HG03469 (cell line): ENCODE results near the gene IGIP.
A peak's percentile ranks its signal among the peaks of the same experiment; 100 is the strongest.
"Not testable (repeated sequence)": the region's sequence is repeated elsewhere in the genome, so short reads cannot be mapped to it uniquely, and the experiment has no call there.

Experiments used
- ATAC-seq: cut with Tn5 transposase; IDR thresholded peaks from one replicate; pipeline ENCODE4 v1.9.1; 2021; ENCODE audit warnings: mild to moderate bottlenecking, moderate library complexity, moderate number of reproducible peaks; ENCODE audit not compliant: unreplicated experiment

IGIP gene

DNA sequence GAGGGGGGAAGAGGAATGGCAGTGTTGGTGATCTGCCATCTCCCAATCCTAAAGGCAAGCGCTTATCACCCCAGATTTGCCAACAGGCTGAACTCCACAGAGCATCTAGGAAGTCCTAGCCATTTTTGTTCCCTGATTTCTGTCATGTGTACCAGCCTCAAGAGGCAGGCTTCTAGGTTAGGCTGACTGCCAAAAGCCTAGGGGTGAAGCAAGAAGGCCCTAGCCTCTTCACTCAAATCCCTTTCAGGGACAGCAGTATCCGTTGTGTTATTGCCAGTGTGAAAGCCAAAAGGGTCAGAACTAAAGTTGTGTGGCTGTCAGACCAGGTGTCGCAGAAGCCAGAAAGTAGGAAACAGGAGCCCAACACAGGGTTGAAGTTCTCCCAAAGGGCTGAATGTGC lies 14.7 kb downstream of the IGIP start:
- ATAC-seq: no peak

DNA sequence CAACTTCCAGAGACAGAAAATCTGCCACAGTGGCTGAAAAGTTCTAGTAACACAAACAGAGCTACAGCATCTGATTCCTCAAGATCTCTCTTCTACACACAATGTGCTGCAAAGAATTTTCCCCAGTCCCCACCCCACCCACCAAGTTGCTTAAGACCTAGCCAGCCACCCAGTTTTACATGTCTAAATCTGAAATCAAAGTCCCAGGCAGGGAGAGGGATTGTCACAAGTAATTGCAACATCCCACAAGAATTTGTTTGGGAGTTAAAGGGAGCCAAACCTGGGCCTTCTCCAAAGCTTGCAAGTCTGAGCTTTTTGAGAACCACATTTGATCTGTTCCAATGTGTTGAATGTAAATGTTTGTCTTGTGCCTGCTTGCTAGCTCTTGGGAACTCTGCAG lies 15.5 kb downstream of the IGIP start:
- ATAC-seq: no peak

DNA sequence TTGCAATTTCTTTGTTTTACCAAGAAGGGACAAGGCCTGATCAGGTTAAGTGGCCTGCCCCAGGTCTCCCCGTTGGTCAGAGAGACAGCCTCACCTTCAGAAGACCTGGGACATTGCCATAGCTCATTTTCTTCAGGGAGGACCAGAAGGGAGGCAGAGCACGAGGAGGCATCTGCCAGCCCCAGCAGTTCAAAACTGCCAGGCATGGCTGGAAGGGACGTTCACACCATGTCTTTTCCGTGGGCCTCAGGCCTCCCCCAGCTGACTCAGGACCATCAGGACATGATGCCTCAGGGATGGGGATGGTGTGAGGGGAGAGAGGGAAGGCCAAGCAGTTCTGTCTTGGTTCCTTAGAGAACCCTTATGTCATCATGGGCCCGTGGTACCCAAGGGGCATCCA lies 16.5 kb downstream of the IGIP start:
- ATAC-seq: no peak

DNA sequence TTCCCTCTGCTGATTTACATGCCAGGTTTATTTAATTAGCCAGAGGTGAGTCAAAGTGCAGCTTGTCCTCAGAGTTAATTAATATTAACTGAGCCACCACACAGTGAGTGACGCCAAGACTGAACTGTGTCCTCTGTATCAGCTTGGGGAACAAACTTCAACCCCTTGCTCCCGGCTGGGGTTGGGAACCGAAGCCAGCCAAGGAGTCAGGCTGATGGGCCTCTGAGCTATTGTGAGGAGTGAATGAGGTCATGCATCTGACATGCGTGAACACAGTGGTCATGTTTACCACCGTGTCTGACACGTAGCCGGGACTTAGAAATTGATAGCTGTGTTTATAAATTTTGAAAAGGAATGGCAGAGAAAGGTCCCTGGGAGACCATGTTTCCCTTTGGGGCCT lies 17.1 kb downstream of the IGIP start:
- ATAC-seq: no peak

DNA sequence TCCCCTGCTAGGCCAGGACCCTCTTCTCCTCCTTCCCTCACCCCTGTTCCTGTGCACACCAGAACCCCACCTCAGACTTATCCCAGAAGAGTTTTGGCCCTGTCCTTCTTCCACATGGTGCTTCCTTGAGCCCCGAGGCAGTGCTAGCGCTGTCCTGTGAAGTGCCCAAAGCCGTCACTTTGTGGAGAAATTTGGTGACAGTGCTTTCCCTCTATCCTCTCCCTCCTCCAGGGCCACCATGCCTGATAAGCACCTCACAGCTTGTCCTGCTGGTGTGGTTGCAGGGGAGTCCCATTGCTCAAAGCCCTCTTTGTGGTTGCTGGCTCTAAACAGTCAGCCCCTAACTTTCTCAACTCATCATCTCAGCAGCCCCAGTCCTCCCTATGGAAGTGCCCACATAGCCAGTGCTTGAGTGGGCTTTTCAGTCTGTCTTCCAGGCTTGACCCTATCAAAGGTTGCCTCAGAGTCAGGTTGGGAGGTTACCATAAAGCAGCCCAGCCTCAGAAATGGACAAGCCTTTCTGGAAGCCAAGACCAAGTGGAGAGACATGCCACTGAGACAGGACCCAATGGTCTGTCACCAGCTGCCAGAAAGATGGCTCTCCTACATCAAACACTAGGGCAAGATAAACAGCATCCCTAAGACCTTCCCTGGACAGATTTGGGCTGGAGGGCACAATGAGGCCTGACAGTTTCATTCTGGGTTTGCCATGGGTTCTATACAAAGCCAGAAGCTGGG lies 18.0 kb downstream of the IGIP start:
- ATAC-seq: no peak

DNA sequence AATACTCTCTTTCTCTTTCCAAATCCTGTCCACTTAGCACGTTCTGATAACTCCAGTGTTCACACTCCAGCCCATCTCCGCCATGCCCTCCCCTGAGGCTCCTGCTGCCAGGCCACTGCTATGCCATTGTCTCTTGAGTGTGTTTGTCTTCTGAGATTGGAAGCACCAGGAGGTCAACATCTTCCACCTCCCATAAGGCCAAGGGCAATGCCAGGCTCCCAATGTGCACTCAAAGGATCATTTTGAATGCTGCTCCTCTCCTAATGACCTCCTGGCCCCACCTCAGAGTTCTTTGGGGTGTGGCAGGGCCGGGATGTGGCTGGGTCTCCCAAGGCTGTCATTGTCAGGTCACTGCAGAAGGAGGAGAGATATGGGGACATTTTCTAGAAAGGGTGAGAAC lies 19.5 kb downstream of the IGIP start:
- ATAC-seq: no peak

DNA sequence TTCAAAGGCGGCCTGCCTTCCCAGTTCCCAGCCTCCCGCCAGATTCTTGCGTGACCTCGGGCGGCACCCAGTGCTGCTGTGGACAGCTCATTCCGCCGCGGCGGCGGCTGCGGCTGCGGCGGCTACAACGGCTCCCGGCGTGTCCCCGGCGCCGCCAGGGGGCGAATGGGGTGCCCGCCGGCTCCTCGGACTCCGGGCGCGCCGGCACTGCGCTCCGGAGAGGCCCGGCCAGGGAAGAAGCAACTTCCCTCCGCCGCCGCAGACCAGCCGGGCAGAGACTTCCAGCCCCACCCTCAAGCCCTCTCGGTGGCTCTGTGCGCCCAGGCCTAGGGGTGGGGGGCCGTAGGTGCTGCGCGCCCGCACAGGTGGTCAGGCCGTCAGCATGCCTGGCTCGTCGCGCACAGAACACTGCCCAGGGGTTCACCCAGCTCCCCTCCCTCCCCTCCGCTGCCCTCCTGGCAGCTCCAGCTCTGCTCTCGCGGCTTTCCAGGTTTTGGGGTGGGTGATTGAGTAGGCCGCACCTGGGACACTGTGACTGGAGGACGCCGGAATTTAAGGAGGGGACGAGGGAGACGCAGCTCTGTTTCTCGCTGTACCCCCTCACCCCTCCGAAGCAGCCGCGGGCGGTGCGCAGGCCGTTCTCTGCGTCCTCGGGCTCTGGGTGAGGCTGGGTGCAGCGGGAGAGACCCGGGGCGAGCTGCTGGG lies 20.2 kb downstream of the IGIP start:
- no peak for ATAC-seq

DNA sequence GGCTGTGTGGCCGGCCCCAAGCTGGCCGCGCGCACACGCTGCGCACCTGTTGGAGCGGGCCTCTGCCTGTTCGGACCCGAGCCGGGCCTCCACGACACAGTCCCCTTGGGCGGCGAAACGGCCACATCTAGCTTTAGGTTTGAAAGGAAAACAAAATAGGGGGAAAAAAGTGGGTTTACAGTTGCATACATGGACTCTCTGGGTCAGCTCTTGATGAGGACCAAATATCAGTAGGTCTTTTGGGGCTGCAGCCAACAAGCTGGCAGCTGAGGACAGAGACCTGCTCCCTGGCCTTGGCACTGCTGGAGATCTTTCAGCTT lies 20.7 kb downstream of the IGIP start:
- no peak for ATAC-seq

DNA sequence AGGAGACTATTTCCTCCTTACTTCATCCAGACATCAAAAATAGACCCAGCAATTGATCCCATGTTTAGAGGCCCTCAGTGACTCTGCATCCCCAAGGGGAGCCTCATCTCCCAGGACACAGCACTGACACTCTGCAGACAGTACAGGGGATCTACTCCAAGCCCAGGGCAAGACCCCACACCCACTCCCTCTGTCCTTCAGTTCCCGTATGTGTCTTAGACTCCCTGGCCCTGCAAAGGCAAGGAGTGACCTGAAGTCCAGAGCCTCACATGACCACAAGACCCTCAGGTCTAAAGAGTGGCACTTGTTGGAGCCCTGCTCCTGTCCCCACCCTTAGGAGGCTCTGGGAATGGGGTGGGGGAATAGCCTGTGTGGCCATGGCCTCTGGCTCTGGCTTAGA lies 21.7 kb downstream of the IGIP start:
- ATAC-seq: no peak

DNA sequence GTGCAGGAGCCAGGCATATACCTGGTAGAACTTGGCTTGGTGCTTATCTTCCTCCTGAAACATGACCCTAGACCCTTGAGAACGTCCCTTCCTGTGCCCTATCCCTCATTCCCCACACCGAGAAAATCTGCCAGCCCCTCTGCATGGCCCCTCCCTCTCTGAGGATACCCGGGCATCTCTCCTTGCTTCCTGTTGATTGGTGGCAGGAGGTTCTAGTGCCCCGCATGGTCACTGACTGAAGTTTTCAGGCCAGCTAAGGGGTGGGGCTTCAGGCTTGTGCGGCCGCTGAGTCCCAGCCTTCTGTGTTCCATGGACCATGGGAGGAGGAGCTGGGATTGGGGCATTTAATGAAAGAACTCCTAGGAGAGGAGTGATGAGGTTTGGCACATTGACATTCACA lies 22.8 kb downstream of the IGIP start:
- ATAC-seq: no peak

DNA sequence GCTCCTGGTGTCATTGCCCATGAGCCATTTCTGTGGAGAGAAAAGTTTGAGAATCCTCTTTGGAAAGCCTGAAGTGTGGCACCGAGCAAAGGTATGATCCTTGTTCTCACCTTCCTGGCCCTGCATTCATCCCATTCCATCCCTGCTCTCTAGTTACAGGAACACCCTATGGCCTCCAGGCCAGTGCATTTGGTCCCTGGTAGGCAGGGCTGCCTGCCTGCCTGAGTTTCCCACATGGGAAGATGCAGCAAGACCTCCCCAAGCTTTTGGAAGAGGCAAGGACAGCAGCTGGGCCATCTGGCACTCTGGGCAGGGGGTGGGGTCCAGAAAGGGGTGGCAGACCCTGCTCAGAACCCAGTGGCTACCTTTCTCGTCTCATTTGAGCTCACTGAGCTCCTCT lies 24.5 kb downstream of the IGIP start:
- no peak for ATAC-seq

DNA sequence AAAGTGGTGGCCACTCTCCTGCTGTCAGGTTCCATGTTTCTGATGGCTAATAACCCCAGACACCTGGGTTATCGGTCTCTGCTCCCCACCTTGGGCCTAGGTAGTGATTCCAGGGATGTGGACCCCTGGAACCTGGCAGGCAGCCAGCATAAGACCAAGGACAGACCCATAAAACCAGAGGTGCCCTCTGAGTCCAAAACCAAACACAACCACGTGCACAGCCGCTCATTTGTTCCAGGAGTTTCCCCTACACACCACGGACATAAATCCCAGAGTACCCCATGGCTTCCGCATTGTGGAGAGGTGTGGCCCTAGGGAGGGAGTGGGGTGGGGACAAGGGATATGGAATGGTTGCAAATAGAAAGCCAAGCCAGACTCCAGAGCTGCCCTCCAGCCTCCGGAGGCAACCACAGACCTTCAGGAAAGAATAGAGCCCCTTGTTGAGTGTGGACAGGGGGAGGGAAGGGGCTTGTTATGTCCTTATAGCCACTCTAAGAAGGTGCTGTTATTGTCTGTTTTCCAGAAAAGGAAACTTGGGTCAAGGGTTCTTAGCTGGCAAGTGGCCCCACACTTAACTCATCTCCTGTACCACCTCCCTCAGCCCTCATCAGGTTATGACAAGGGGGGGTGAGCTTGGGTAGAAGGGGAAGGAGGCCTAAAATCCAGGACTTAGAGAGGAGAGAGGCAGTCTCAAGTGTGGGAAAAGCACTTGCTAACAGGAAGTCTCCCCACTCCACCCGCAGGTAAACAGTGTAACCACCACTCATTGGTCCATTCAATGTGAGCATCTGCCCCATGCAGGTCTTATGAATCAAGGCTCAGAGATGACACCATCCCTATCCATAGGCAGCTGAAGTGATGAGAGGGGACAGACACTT lies 25.6 kb downstream of the IGIP start:
- no peak for ATAC-seq

DNA sequence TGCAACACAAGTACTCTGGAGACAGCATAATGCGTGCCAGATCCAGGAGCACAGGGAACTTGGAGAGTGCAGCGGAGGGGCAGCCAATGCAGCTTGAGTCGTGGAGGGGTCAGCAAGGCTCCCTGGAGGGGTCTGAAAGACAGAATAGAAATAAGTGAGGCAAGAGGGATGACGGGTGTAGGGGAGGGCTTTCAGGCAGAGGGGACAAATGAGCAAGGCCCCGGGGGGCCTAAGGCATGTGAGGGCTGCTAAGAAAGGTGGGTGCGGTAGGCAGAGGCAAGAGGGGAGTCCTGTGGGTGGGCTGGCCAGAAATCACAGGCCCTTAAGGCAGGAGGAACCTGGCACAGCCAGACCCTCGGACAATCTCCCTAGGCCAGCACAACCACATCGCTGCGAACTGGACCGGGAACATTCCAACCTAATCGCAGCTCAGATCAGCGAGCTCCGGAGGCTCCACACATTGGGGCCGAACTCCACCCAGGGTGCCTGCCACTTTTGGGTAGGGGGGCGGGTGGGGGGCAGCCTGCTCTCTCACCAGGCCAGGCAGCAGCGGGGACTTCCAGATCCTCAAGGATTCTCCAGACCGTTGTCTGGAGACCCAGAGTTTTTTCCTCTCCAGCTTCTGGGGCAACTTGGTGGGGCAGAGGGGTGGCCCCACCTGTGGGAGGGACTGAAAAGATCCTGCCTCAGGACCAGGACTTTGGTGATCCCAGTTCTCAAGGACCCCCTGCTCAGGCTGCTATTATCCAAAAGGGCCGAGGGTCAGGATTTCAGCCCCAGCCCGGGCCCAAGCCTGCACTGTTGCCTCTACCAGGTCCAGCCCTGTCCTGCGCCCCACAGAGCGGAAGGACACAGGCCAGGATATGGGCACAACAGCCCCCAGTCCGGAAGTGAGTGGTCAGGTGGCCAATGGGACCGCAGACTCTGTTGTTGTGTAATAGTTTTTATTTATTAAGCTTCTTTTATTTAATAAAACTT lies 26.6 kb downstream of the IGIP start:
- ATAC-seq: no peak

DNA sequence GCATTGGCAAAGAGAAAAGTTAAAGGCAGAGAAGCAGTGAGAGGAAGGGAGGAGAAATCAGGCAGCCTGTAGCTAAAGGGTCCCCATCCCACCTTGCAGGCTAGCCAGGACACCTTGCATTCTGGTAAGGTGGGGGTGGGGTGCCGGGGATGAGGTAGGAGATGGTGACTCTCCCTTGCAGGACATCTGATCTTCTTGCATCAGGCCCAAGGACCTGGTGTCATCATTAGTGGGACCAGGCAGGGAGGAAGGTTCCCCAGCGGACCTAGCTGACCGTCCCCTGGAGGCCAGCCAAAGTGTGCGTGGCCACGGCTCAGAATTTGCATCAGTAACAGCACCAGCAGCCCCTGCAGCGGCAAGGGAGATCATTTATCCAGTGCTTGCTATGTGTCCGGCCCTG lies 27.5 kb downstream of the IGIP start:
- ATAC-seq: no peak

DNA sequence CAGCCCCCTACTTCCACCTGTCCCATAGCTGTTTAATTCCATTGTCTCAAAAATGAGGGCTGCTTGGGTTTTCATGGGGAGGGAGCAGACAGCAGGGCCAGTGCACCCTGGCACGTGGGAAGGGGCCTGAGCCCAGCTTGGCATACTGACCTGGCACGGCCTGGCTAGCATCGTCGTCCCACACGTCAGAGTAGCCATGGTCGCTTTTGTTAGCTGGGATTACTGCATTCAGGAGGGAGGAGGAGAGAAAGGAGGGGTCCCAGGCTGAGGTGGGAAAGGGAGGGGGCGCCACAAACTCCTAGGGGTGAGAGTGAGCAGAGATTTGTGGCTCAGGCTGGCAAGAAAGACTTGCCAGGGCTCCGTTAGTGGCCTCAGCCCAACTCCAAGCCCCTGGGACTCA lies 28.2 kb downstream of the IGIP start:
- ATAC-seq: no peak

DNA sequence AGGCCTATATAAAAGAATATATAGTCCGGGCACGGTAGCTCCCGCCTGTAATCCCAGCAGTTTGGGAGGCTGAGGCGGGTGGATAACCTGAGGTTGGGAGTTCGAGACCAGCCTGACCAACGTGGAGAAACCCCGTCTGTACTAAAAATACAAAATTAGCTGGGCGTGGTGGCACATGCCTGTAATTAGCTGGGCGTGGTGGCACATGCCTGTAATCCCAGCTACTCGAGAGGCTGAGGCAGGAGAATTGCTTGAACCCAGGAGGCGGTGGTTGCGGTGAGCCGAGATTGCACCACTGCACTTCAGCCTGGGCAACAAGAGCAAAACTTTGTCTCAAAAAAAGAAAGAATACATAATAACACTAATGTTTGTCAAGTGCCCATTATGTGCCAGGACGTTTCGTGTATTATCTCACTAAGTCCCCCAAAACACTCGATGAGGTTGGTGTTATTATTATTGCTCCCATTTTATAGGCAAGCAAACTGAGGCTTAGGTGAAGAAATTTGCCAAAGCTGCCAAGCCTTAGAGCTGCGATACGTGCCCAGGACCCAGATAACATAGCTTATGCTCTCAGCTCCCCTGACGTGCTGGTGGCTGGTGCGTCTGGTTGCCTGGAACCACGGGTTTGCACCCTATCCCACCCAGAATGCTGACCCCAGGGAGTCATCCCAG lies 29.1 kb downstream of the IGIP start:
- not testable (repeated sequence) for ATAC-seq

DNA sequence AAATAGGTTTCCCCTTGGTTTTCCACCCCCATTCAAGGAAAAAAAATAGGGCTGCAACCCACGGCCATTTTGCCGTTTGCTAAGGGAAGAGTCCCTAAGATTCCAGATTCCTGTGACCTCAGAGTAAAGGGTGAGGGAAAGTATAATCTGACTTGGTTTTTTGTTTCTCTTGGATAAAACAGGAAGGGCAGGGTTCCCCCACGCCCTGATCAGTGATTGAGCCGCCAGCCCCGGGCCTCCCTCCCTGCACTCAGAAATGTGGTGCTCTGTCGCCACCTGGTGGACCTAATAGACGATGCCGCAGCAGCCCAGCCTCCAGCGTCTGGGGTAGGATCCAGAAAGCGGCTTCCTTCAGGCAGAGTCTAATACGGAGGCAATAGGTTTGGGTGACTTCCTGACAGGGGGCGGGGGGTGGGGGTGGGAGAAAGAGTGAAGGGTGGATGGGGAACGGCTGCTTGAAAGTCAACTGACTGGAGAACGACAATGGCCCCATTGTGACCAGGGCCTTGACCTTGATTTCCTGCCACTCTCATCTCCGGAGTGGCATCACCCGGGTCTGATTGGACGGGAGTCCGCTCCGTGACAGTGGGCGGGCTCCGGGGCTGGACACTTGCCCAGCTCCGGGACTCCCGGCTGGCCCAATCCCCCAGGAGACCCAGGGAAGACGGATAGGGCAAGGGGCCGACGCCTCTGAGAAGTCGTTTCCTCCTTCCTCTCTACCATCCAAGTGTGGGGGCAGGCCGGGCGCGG lies 31.5 kb downstream of the IGIP start:
- ATAC-seq: peak; percentile 91

DNA sequence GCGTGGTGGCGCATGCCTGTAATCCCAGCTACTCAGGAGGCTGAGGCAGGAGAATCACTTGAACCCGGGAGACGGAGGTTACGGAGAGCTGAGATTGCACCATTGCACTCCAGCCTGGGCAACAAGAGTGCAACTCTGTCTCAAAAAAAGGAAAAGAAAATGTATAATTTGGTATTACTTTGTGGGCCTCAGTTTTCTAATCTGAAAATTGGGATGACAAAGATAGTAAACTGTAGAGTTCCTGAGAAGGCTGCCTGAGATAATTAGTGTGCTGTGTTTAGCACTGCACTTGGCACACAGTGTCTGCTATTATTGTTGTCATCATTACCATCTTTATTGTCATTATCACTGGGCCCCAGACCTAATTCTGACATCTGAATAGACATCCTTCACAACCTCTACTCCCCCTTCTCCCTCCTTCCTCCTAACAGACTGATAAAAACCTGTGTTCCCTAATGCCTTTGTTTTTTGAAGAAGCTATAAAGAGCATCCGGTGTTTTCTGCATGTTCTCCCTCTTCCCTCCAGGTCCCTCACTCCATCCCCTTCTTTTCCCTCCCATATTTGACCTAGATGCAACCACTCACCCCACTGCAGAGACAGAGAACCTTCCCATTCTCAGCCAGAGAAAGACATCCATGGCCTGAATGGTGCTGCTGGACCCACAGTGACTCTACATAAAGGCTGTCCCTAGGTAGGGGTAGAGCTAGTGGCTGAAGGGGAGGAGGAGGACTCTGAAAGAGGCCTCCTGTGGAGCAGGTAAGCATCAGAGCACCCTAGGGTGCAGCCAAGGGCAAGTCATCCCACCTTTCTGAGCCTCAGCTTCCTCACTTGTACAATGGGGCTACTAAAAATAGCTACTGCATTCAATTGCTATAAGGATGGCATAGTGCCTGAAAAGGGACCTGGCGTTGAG lies 33.5 kb downstream of the IGIP start:
- no peak for ATAC-seq
